ENCODE measurements around the gene WNT9A.

GRCh38 chr1:227950735-227951346 is 3.1 kb upstream of the WNT9A start:
- TF ChIP-seq, protein P1, sequence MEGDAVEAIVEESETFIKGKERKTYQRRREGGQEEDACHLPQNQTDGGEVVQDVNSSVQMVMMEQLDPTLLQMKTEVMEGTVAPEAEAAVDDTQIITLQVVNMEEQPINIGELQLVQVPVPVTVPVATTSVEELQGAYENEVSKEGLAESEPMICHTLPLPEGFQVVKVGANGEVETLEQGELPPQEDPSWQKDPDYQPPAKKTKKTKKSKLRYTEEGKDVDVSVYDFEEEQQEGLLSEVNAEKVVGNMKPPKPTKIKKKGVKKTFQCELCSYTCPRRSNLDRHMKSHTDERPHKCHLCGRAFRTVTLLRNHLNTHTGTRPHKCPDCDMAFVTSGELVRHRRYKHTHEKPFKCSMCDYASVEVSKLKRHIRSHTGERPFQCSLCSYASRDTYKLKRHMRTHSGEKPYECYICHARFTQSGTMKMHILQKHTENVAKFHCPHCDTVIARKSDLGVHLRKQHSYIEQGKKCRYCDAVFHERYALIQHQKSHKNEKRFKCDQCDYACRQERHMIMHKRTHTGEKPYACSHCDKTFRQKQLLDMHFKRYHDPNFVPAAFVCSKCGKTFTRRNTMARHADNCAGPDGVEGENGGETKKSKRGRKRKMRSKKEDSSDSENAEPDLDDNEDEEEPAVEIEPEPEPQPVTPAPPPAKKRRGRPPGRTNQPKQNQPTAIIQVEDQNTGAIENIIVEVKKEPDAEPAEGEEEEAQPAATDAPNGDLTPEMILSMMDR (IDR thresholded peaks at IDR 0.05; ENCODE audit: low read depth, low read length, missing input control) = no peak
- TF ChIP-seq JUND (IDR thresholded peaks at IDR 0.05) (no peak), RAD21 (IDR thresholded peaks at IDR 0.05) (no peak)
- TF ChIP-seq, protein P2, sequence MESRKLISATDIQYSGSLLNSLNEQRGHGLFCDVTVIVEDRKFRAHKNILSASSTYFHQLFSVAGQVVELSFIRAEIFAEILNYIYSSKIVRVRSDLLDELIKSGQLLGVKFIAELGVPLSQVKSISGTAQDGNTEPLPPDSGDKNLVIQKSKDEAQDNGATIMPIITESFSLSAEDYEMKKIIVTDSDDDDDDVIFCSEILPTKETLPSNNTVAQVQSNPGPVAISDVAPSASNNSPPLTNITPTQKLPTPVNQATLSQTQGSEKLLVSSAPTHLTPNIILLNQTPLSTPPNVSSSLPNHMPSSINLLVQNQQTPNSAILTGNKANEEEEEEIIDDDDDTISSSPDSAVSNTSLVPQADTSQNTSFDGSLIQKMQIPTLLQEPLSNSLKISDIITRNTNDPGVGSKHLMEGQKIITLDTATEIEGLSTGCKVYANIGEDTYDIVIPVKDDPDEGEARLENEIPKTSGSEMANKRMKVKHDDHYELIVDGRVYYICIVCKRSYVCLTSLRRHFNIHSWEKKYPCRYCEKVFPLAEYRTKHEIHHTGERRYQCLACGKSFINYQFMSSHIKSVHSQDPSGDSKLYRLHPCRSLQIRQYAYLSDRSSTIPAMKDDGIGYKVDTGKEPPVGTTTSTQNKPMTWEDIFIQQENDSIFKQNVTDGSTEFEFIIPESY (IDR thresholded peaks at IDR 0.05) = no peak
